Central memory CD4-positive, alpha-beta T cell (primary cell): ENCODE measurements around the gene RANBP2.
"Not testable (repeated sequence)": the region's sequence is repeated elsewhere in the genome, so short reads cannot be mapped to it uniquely, and the experiment has no call there.

Source experiments
- DNase-seq: peaks from one replicate; pipeline ENCODE4 v3.0.0; 2022
- total RNA-seq, 3 experiments: gene quantifications; one replicate each; lab custom pipeline; 2026; lab: John Stamatoyannopoulos, UW

The RANBP2 gene
- 481 to 596 (median 524) reads per million in 3 experiments for total RNA-seq

DNA sequence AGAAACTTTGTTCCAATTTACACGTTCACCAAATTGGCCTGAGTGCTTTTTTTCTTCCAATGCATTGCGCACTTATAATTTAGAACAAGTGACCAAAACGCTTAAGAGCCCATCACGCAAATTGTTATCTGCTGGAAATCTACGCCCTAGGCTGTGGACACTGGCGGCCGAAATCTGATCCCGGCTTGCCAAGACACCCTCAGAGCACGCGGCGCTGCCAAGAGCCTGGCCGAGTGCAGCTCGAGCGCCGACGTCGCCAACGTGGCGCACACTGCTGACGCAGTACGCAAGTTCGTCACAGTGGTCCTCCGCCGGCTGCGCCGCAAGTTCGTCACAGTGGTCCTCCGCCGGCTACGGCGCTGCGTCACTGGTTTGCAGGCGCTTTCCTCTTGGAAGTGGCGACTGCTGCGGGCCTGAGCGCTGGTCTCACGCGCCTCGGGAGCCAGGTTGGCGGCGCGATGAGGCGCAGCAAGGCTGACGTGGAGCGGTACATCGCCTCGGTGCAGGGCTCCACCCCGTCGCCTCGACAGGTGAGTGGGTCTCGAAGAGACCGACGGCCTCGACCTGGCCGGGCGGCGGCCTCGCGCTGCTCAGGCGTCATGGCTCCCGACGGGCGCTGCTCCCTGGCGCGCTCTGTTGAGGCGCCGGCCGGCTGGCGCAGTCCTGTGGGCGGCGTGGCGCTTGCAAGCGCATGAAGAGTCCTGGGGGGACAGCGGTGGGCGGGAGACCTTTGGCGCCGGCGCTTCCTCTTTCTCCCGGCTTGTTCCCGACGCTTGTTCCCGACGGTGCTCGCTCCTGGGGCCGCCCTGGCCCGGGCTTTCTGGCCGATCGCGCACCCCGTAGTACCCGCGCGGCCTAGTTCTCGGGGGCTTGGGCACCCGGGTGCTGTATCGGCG is at the start of gene RANBP2:
TSS of gene RANBP2 (plus strand) at position 334 of the 896 bp plus-strand sequence. CDS start at position 459, 125 bp downstream.
- peak; percentile 95 for DNase-seq

DNA sequence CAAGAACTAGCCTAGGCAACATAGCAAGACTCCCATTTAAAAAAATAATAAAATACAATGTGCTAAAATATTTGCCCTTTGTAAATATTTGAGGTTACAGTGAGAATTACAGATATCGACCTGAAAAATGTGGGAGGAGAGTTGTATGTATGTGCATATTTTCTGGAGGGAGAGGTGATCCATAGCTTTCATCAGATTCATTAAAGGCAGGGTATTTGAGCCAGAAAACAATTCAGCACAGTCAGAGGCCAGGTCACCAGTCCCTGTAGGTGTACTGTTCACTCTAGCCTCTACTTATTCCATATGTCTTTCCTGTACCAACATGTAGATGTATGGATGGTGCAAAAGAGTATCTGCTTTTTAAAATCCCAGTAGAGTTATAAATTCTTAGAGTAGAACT is 49.0 kb upstream of the RANBP2 start:
- not testable (repeated sequence) for DNase-seq

DNA sequence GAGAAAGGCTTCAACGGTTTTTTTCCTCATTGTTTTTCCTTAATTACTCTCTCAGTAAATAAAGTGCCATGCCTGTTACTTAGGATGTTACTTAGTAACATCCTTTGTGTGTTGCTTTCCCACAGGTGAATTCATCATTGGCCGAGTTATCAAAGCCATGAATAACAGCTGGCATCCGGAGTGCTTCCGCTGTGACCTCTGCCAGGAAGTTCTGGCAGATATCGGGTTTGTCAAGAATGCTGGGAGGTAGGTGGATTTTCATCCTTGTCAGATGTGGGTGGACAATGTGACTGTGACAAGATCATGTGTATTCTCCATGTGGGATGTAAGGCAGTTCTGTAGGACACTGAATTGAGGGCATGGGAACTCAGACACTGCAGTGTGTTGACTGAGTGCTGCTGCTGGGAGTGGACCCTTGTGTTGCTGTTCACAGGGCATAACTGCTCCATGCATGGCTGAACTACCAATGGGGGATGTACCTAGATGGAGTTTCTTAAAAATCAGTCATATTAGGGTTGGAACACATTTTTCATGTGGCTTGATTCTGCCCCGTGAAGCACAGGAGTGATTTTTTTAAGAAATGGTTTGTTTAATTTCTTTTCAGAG is 47.0 kb upstream of the RANBP2 start:
- DNase-seq = not testable (repeated sequence)

DNA sequence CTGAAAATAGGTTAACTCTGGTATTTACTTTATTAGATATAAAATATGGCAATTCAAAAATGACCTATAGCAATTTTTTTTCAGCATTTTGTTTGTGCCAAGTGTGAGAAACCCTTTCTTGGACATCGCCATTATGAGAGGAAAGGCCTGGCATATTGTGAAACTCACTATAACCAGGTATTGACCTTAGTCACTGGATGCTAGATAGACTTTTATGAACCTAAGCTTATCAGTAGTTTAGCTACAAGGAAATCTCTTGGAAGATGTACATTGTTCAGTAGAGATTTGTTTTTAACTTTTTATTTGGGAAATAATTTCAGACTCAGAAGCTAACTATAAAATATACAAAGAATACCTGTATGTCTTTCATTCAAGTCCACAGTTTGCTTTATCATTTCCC is 42.8 kb upstream of the RANBP2 start:
- DNase-seq = not testable (repeated sequence)

DNA sequence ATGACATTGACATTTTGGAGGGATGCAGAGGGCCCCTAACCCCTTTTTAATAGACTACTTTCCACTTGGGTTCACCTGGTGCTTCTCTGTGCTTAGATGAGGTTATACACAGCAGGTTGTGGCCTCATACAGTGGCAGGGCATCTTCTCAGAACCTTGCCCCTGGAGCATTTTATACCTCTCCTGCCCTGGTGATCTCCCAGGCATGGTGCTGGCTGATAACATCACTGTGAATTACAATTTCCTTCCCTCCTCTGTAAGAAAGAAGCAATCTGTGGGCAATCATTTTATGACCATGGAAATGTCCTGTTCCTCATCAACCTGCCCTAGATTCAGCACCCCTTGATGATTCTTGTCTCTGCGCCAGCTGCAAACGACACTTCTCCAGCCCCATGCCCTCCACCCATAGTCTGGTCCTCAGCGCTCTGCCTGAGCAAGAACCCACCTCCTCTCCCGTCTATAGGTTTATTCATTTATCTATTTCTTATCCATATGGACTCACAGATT is 42.0 kb upstream of the RANBP2 start:
- not testable (repeated sequence) for DNase-seq

DNA sequence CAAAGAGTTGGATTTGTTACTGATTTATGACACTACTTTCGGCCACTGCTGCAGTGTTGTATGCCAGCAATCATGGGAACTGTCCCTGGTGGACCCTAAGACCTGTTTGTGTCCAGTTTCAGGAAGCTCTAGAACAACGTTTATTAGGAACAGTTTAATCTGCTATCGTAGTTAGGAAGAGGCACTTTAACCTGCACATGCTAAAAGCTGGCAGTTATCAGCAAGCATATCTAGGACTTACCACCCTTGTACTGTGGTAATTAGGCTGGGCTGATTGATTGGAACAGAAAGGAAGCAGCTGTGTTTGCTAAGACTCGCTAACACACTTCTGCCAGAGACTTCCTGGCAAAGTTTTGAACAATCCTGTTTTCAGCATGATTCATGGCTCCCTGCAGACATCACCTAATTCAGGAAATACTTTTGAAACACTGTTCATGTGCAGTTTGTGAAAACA is 41.1 kb upstream of the RANBP2 start:
- DNase-seq = not testable (repeated sequence)

DNA sequence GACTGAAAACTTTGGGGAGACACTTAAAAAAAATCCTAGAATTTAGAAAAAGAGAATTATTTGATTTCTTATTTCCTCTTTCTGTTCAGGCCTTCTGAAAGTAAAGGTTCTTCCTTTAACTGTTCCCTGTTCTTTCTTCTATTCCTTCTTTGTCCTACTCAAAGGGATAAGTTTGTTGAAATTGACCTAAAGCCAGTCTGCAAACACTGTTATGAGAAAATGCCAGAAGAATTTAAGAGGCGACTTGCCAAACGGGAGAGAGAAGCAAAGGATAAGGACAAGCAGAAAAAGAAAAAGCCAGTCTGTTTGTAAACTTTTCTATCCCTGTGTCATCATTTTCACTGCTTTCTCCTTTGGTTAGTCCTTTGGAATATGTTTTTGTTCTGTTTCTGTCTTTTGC is 38.5 kb upstream of the RANBP2 start:
- not testable (repeated sequence) for DNase-seq

DNA sequence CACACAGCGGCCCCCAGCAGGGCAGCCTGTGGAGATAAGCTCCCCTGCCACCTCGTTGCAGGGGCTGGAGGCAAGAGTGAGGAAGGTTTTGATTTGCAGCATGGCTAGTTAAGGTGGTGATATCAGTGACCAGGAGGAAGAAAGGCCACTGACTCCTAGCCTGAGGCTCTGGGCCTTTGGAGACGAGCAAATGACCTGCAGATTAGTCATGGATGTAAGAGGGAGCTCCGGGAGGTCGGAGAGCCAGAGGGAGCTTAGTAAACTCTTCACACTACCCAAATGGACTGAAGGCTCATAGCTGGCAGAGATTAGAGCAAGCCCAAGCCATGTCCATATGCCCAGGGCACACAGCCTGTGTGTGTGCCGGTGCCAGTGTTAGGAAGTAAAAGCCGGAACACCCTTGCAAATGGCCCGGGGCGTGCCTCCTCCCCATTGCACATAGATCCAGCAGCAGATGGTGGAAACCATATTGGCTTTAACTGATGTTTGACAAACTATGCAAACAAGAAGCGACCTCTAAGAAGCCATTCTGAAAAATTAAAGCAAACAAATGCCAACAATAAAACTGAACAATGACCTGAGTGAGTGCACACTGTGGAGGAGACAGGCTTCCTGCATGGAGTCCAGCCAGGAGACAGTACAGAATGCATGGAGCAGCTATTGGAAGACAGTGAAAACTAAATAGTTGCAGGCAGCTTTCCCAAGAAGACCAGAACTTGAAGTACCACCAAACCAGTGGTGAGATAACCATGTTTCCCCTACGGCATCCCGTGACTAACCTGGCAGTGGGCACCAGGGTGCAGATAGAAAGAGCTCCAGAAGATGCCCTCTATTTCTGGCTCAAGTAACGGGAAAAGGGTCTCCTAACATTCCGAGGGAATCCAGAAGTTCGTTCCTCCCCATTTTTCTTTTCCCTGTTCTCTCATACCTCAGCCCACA is 30.2 kb upstream of the RANBP2 start:
- not testable (repeated sequence) for DNase-seq

DNA sequence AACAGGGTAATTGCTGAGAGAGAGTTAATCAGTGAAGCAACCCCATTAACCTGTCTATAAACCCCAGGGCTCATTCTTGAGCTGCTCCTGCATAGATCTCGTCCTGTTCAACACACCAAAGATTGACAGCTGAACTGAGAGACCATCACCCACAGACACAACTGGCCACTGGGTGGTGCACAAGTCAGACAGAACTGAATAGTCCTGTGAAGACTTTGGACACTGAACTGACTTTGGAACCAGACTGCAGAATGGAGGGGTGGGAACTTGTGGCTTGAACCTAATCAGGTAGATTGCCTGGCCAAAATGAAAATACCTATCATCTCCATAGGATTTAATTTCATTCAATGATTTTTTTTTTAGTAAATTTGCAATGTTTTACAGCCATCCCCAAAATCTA is 29.3 kb upstream of the RANBP2 start:
- DNase-seq = not testable (repeated sequence)

DNA sequence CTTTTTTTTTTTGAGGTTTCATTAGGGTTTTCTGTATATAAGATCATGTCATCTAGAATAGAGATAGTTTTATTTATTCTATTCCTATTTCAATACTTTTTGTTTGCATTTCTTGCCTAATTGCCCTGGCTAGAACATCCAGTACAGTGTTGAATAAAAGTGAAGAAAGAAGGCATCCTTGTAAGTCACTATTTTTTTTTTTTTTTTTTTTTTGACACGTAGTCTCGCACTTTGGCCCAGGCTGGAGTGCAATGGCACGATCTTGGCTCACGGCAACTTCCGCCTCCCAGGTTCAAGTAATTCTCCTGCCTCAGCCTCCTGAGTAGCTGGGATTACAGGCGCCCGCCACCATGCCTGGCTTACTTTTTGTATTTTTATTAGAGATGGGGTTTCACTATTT is 27.8 kb upstream of the RANBP2 start:
- DNase-seq = no peak

DNA sequence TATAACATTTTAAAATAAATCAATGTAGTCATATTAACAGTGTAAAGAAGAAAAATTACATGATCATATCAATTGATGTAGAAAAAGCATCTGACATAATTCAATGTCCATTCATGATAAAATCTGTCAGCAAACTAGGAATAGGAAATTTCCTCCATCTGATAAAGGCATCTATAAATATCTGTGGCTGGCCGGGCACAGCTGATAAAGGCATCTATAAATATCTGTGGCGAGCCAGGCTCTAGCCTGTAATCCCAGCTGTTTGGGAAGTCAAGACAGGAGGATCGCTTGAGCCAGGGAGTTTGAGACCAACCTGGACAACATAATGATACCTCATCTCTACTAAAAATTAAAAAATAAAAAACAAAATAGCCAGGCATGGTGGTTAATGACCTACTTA is 18.1 kb upstream of the RANBP2 start:
- DNase-seq = no peak

DNA sequence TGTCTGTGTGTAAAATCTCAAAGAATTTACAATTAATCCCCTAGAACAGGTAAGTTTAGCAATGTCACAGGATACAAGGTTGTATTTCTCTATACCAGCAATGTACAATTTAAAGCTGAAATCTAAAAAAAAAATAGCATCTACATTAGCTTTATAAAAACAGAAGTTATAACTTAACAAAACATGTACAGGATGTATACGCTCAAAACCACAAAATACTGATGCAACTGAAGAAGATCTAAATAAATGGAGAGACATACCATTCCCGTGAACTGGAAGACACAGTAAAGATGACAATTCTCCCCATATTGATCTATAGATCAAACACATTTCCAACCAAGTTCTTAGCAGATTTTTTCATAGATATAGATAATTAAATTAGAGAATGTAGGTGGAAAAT is 17.5 kb upstream of the RANBP2 start:
- DNase-seq = no peak

DNA sequence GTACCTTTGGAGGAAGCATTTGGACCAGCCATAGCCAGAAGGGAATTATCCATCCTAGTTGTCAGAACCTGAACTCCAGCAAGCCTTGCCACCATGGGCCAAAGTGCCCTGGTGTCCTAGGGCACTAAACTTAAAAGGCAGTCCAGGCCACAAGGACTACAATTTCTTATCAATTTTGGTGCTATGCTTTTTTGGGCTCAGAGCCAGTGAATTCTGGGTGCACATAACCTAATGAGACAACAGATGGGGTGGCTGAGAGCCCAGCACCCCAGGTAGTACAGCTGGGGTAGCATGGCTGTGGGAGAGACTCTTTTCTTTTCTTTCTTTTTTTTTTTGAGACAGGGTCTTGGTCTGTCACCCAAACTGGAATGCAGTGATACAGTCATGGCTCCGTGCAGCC is 14.4 kb upstream of the RANBP2 start:
- no peak for DNase-seq

DNA sequence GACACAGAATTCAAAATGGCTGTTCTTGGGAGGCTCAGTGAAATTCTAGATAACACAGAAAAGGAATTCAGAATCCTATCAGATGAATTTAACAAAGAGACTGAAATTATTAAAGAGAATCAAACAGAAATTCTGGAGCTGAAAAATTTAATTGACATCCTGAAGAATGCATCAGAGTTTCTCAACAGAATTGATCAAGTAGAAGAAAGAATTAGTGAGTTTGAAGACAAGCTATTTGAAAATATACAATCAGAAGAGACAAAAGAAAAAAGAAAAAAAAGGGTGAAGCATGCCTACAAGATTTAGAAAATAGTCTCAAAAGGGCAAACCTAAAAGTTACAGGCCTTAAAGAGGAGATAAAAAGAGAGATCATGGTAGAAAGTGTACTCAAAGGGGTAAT is 12.0 kb upstream of the RANBP2 start:
- DNase-seq = no peak

DNA sequence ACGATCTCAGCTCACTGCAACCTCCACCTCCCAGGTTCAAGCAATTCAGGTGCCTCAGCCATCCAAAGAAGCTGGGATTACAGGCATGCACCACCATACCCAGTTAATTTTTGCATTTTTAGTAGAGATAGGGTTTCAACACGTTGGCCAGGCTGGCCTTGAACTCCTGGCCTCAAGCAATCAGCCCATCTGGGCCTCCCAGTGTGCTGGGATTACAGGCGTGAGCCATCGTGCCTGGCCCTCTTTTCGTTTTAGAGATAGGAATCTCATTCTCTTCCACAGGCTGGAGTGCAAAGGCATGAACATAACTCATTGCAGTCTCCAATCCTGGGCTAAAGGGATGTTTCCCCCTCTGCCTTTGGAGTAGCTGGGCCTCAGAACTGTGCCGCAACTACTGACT is 2.3 kb upstream of the RANBP2 start:
- not testable (repeated sequence) for DNase-seq

DNA sequence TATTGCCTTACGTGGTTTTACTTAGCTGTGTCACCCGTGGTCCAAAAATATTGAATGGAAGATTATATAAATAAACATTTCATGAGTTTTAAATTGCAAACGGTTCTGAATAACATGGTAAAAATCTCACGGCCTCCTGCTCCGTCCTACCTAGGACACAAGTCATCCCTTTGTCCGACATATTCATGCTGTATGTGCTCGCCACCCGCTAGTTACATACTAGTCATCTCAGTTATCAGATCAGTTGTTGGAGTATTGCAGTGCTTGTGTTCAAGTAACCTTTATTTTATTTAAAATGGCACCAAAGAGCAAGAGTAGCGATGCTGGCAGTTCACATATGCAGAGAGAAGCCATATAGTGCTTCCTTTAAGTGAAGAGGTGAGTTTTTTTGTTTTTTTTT is 6.8 kb downstream of the RANBP2 start:
- not testable (repeated sequence) for DNase-seq

DNA sequence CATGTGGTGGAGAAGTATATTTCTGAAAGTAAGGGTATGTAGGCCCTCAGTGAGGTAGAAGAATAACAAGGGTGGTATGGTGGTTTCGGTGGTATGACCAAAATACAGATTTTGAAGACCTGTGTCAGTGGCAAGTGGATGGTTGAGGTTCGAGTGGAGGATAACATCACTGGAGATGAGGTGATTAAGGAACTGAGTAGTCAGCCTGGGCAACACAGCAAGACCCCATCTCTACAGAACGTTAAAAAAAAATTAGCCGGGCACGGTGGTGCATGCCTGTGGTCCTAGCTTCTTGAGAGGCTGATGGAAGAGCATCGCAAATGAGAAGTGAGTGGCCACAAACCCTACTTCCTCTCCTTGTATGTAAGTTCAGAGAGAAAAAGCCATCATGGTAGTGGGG is 15.4 kb downstream of the RANBP2 start:
- DNase-seq = not testable (repeated sequence)

DNA sequence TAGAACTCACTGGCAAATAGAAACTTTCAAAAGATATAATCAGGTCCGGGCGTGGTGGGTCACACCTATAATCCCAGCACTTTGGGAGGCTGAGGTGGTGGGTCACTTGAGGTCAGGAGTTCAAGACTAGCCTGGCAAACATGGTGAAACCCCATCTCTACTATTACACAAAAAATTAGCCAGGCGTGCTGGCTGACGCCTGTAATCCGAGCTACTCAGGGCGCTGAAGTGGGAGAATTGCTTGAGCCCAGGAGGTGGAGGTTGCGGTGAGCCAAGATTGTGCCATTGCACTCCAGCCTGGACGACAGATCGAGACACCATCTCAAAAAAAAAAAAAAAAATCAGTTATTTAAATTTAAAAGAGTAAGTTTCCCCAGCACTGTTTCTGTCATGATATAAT is 38.7 kb downstream of the RANBP2 start:
- DNase-seq = not testable (repeated sequence)

DNA sequence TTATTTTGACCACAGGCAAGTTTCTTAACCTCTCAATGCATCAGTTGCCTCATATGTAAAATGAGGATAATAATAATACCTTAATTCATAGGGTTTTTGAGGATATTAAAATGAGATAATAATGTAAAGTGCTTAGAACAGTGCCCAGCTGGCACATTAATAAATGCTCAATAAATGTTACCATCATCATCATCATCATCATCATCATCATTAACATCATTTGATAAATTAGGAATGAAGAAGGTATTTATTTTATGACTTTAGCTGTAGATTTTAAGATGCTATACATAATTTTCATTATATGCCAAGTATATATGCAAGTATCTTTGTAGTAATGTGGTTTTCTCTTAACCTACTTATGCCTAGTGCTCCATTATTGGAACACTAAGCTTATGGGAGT is 43.3 kb downstream of the RANBP2 start:
- not testable (repeated sequence) for DNase-seq

DNA sequence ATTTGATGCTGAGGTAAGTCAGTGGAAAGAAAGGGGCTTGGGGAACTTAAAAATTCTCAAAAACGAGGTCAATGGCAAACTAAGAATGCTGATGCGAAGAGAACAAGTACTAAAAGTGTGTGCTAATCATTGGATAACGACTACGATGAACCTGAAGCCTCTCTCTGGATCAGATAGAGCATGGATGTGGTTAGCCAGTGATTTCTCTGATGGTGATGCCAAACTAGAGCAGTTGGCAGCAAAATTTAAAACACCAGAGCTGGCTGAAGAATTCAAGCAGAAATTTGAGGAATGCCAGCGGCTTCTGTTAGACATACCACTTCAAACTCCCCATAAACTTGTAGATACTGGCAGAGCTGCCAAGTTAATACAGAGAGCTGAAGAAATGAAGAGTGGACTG is 47.4 kb downstream of the RANBP2 start:
- DNase-seq = not testable (repeated sequence)

DNA sequence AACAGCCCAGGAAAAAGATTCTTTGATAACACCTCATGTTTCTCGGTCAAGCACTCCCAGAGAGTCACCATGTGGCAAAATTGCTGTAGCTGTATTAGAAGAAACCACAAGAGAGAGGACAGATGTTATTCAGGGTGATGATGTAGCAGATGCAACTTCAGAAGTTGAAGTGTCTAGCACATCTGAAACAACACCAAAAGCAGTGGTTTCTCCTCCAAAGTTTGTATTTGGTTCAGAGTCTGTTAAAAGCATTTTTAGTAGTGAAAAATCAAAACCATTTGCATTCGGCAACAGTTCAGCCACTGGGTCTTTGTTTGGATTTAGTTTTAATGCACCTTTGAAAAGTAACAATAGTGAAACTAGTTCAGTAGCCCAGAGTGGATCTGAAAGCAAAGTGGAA is 48.6 kb downstream of the RANBP2 start:
- DNase-seq = not testable (repeated sequence)

DNA sequence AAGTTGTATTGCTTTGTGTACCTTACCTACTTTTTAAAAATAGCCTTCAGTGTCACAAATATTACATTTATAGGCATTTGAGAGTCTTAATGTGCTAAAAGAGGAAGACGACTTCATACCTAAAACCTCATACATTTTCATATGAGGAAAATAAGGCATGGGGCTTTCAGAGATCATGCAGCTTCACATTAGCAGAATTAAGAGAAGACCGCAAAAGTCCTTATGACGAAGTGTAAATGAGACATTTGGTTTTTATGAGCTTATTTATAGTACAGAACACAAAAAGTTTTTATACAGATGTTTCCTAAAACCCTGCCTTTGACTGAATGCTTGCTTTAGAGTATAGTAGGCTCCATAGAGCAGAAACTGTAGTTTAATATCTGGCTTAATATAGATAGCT is 57.2 kb downstream of the RANBP2 start:
- no peak for DNase-seq

DNA sequence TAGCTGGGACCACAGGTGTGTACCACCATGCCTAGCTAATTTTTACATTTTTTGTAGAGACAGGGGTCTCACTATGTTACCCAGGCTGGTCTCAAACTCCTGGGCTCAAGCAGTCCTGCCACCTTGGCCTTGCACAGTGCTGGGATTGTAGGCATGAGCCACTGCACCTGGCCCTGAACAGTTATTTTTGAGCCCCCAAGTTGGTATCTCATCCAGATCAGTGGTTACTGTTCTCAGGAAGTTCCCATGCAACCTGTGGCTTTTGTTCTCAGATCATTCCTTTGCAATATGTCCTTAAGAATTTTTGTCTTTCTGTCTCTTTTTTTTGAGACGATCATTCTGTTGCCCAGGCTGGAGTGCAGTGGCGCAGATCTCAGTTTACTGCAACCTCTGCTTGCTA is 59.6 kb downstream of the RANBP2 start:
- no peak for DNase-seq
